ENCODE data around the gene BRMS1.
A peak's percentile ranks its signal among the peaks of the same experiment; 100 is the strongest.
"Not testable (repeated sequence)": the region's sequence is repeated elsewhere in the genome, so short reads cannot be mapped to it uniquely, and the experiment has no call there.

The BRMS1 gene, protein sequence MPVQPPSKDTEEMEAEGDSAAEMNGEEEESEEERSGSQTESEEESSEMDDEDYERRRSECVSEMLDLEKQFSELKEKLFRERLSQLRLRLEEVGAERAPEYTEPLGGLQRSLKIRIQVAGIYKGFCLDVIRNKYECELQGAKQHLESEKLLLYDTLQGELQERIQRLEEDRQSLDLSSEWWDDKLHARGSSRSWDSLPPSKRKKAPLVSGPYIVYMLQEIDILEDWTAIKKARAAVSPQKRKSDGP

DNA sequence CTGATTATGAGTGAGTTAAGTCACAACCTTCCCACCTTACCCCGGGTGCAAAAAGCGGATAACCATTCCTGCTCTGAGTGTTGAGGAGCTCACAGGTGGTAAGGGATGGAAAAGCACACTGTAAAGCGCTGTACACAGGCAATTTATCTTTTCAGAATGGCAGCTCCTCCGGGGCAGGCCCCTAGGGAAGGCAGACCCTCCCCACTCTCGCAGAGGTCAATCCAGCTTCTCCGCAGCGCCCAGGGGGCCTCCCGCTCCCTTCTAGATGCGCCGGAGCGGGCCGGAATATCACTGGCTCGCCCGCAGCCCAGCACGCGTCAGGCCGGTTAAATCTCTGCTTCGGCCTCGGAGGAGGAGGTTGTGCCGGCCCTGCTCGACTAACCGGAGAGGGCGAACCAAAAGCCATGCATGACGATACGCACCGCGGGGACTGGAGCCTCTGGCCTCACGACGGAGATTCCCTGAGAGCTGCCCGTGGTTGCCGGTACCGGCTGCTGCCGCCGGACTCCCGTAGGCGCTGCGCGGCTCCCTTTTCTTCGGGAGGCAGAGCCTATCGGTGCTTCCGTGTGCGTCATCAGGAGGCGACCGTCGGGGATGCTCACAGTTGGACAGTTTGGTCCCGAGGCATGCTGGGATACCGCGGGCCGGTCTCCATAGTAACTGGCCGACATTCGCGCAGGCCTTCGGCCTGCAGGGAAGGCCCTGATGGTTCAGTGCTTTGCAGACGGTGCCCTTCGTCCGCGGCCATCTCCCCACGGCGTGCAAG, at the start of gene BRMS1:
BRMS1 (minus strand) TSS at position 555 of the 766 bp plus-strand sequence. CDS start 2,870 bp downstream, outside the sequence.
- peak within 1 kb of the TSS; percentile 79 for H3K9ac ChIP-seq (ENCODE audit: low read length)
- peak within 1 kb of the TSS; percentile 44 for H3K27ac ChIP-seq (ENCODE audit: low read length)
- H3K4me1 ChIP-seq (ENCODE audit: control insufficient read depth, low read depth, low read length), result peaks cover 9% of the 10 kb centered on the region

DNA sequence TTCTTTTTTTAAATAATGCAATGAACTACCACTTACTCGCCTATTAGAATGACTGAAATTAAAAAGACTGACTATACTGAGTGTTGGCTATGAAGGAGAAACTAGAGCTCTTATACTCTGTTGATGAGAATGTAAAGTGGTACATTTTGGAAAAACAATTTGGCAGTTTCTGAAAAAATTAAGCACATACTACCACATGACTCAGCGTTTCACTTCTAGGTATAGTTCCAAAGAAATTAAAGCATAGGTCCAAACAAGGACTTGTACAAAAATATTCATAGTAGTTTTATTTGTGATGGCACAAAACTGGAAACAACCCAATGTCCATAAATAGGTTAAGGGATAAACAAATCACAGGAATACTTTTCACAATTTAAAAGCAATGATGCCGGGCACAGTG, 49.0 kb upstream of the BRMS1 start:
- no peaks in the 10 kb centered on the region for H3K36me3 ChIP-seq (ENCODE audit: control insufficient read depth, low read depth, low read length)
- no peaks in the 10 kb centered on the region for H3K9me3 ChIP-seq (ENCODE audit: control insufficient read depth, low read depth, low read length)
- H3K27me3 ChIP-seq (ENCODE audit: control insufficient read depth, insufficient read depth, low read length), result no peaks in the 10 kb centered on the region
- H3K4me3 ChIP-seq (ENCODE audit: low read length), result no peak overlapping the region
- H3K27ac ChIP-seq (ENCODE audit: low read length), result no peak overlapping the region
- no peak overlapping the region for H3K9ac ChIP-seq (ENCODE audit: low read length)
- no peaks in the 10 kb centered on the region for H3K4me1 ChIP-seq (ENCODE audit: control insufficient read depth, low read depth, low read length)

More for the DNA sequence above, at the start of gene BRMS1:
- Histone ChIP-seq H3K9me3 (ENCODE audit: control insufficient read depth, low read depth, low read length) (no peaks in the 10 kb centered on the region), H3K4me3 (ENCODE audit: low read length) (peak within 1 kb of the TSS; percentile 97), H3K36me3 (ENCODE audit: control insufficient read depth, low read depth, low read length) (peaks cover 8% of the 10 kb centered on the region), H3K27me3 (ENCODE audit: control insufficient read depth, insufficient read depth, low read length) (peaks cover 10% of the 10 kb centered on the region)

DNA sequence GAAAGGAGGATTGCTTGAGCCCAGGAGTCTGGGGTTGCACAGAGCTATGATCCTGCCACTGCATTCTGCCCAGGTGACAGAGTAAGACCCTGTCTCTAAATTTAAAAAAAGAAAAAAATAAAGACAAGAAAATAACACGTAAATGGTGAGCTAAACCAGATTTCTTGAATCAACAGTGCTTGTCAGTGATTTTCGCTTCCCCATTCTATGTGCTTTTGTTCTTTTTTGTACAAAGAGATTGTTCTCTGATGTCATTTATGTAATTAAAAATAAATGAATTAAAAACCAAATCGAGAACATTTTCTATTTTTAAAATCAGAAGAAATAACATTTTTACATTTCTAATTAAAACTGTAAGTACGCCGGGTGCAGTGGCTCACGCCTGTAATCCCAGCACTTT, 46.4 kb upstream of the BRMS1 start:
- H3K4me1 ChIP-seq (ENCODE audit: control insufficient read depth, low read depth, low read length), result peaks cover 3% of the 10 kb centered on the region
- no peaks in the 10 kb centered on the region for H3K9me3 ChIP-seq (ENCODE audit: control insufficient read depth, low read depth, low read length)
- H3K4me3 ChIP-seq (ENCODE audit: low read length), result no peak overlapping the region
- peaks cover 8% of the 10 kb centered on the region for H3K27me3 ChIP-seq (ENCODE audit: control insufficient read depth, insufficient read depth, low read length)
- H3K27ac ChIP-seq (ENCODE audit: low read length), result no peak overlapping the region
- no peaks in the 10 kb centered on the region for H3K36me3 ChIP-seq (ENCODE audit: control insufficient read depth, low read depth, low read length)
- H3K9ac ChIP-seq (ENCODE audit: low read length), result no peak overlapping the region

DNA sequence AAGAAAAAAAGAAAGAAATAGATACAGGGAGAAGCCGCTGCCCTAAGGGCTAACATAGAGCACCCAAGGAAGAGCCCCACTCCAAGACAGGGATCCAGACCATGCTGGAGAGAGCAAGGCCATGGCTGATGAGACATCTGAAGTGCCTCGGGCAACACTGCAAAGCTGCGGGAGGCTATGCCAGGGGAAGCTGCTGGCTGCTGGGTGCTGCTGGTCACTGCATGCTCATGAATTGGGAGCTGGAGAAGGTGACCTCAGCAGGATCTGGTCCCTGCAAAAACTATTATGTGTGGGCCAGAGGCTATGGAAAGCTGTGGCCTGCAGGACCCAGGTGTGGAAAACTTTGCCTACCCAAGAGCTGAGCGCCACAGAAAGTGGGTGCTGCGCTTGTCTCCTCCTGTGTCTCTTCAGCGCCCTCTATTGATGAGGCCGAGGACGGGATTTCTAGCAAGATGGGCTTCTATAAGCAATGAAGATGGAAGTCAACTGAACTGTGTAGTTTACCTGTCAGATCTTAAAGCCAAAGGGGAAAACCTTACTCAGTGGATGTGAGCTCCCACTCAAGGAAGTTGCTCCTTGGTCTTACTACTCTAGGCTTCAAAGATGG, 44.0 kb upstream of the BRMS1 start:
- Histone ChIP-seq H3K4me1 (ENCODE audit: control insufficient read depth, low read depth, low read length) (peaks cover 4% of the 10 kb centered on the region), H3K4me3 (ENCODE audit: low read length) (no peak overlapping the region), H3K27ac (ENCODE audit: low read length) (no peak overlapping the region), H3K9ac (ENCODE audit: low read length) (no peak overlapping the region), H3K9me3 (ENCODE audit: control insufficient read depth, low read depth, low read length) (no peaks in the 10 kb centered on the region), H3K27me3 (ENCODE audit: control insufficient read depth, insufficient read depth, low read length) (peaks cover 9% of the 10 kb centered on the region), H3K36me3 (ENCODE audit: control insufficient read depth, low read depth, low read length) (no peaks in the 10 kb centered on the region)

DNA sequence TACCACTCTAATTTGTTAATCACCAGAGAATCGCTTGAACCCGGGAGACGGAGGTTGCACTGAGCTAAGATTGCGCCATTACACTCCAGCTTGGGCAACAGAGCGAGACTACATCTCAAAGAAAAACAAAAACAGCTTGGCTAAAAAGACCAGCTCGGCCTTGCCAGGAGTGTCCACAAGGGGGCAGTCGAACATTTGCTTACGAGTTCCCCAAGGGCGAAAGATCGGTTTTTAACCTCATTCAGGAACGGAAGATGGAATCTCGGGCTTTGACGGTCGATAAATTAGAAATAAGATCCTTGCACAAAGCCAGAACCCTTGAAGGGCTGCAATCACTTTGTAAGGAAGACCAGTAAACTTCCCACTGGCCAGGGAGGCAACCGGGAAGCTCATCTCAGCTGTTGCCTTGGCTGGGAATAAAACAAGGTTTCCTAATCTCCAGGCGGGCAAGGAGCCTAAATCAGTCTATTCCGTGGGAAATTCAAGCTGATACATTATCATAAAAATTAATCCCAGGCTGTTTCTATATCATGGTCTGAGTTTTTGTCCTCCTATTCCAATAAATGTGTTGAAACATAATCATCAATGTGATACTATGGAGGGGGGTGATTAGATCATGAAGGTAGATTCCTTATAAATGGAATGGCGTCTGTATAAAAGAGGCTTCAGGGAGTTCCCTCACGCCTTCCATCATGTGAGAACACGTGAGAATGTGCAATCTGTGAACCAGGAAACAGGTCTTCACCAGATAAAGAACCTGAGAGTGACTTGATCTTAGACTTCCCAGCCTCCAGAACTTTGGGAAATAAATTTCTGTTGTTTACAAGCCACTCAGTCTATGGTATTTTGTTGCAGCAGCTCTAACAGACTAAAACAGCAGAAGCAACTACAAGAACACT, 41.5 kb upstream of the BRMS1 start:
- no peaks in the 10 kb centered on the region for H3K9me3 ChIP-seq (ENCODE audit: control insufficient read depth, low read depth, low read length)
- H3K4me3 ChIP-seq (ENCODE audit: low read length), result peak overlapping the region; percentile 34
- no peaks in the 10 kb centered on the region for H3K36me3 ChIP-seq (ENCODE audit: control insufficient read depth, low read depth, low read length)
- peaks cover 4% of the 10 kb centered on the region for H3K4me1 ChIP-seq (ENCODE audit: control insufficient read depth, low read depth, low read length)
- H3K27ac ChIP-seq (ENCODE audit: low read length), result no peak overlapping the region
- peak overlapping the region; percentile 26 for H3K9ac ChIP-seq (ENCODE audit: low read length)
- H3K27me3 ChIP-seq (ENCODE audit: control insufficient read depth, insufficient read depth, low read length), result peaks cover 9% of the 10 kb centered on the region

DNA sequence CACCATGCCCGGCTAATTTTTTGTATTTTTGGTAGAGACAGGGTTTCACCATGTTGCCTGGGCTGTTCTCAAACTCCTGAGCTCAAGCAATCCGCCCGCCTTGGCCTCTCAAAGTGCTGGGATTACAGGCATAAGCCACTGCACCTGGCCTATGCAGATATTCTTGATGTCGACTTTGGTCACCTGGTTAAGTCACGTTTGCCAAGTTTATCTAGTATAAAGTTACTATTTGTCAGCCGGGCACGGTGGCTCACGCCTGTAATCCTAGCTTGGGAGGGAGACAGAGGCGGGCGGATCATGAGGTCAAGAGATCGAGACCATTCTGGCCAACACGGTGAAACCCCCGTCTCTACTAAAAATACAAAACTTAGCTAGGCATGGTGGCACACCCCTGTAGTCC, 39.4 kb upstream of the BRMS1 start:
- not testable (repeated sequence) for H3K27ac ChIP-seq (ENCODE audit: low read length); H3K4me1 ChIP-seq (ENCODE audit: control insufficient read depth, low read depth, low read length); H3K36me3 ChIP-seq (ENCODE audit: control insufficient read depth, low read depth, low read length); H3K4me3 ChIP-seq (ENCODE audit: low read length); H3K9ac ChIP-seq (ENCODE audit: low read length); H3K9me3 ChIP-seq (ENCODE audit: control insufficient read depth, low read depth, low read length); H3K27me3 ChIP-seq (ENCODE audit: control insufficient read depth, insufficient read depth, low read length)

DNA sequence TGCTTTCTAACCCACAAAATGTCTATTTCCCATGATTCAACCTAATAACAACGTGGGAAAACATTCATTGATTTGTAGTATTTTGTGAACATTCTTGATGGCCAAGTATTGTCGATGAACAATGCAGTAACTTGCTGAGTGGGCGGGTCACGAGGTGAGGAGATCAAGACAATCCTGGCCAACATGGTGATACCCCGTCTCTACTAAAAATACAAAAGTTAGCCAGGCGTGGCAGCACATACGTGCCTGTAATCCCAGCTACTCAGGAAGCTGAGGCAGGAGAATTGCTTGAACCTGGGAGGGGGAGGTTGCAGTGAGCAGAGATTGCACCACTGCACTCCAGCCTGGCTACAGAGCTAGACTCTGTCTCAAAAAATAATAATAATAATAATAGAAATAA, 35.4 kb upstream of the BRMS1 start:
- not testable (repeated sequence) for H3K4me3 ChIP-seq (ENCODE audit: low read length); H3K9ac ChIP-seq (ENCODE audit: low read length); H3K27ac ChIP-seq (ENCODE audit: low read length); H3K36me3 ChIP-seq (ENCODE audit: control insufficient read depth, low read depth, low read length); H3K27me3 ChIP-seq (ENCODE audit: control insufficient read depth, insufficient read depth, low read length); H3K4me1 ChIP-seq (ENCODE audit: control insufficient read depth, low read depth, low read length); H3K9me3 ChIP-seq (ENCODE audit: control insufficient read depth, low read depth, low read length)

DNA sequence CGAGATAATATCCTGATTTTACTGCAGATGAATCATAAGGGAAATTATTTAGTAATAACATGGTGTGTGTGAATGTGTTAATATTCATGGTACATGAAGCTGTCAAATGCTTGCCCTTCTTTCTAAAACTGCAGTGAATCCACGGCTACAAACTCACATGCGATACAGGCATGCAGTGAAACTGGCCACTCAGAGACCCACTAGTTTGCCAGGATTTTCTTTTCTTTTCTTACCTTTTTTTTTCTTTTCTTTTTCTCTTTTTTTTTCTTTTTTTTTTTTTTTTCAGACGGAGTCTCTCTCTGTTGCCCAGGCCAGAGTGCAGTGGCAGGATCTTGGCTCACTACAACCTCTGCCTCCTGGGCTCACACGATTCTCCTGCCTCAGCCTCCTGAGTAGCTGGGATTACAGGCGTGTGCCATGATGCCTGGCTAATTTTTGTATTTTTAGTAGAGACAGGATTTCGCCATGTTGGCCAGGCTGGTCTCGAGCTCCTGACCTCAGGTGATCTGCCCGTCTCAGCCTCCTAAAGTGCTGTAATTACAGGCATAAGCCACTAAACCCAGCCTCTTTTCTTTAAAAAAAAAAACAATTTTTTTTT, 28.9 kb upstream of the BRMS1 start:
- not testable (repeated sequence) for H3K27me3 ChIP-seq (ENCODE audit: control insufficient read depth, insufficient read depth, low read length); H3K4me3 ChIP-seq (ENCODE audit: low read length); H3K27ac ChIP-seq (ENCODE audit: low read length); H3K9me3 ChIP-seq (ENCODE audit: control insufficient read depth, low read depth, low read length); H3K9ac ChIP-seq (ENCODE audit: low read length); H3K36me3 ChIP-seq (ENCODE audit: control insufficient read depth, low read depth, low read length)
- peaks cover 18% of the 10 kb centered on the region for H3K4me1 ChIP-seq (ENCODE audit: control insufficient read depth, low read depth, low read length)

DNA sequence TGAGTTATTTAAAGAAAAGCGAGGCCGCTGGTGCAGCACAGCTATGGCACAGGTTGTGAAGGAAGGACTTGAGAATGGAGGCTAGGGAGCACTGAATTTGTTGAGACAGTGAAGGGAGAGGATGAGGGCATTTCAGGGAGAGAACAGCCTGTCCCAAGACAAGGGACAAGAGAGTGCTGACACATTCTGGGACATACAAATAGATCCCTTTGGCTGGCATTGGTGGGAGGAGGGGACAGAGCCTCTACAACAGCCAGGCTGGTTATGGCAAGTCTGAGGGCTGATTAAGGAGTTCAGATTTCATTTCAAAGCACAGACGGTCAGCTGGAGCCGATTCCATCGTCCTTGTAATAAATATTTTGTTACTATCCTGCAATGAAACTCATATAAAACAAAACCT, 28.4 kb upstream of the BRMS1 start:
- Histone ChIP-seq H3K4me1 (ENCODE audit: control insufficient read depth, low read depth, low read length) (peaks cover 18% of the 10 kb centered on the region), H3K4me3 (ENCODE audit: low read length) (no peak overlapping the region), H3K36me3 (ENCODE audit: control insufficient read depth, low read depth, low read length) (peaks cover 11% of the 10 kb centered on the region), H3K9ac (ENCODE audit: low read length) (no peak overlapping the region), H3K9me3 (ENCODE audit: control insufficient read depth, low read depth, low read length) (no peaks in the 10 kb centered on the region), H3K27ac (ENCODE audit: low read length) (no peak overlapping the region), H3K27me3 (ENCODE audit: control insufficient read depth, insufficient read depth, low read length) (no peaks in the 10 kb centered on the region)

DNA sequence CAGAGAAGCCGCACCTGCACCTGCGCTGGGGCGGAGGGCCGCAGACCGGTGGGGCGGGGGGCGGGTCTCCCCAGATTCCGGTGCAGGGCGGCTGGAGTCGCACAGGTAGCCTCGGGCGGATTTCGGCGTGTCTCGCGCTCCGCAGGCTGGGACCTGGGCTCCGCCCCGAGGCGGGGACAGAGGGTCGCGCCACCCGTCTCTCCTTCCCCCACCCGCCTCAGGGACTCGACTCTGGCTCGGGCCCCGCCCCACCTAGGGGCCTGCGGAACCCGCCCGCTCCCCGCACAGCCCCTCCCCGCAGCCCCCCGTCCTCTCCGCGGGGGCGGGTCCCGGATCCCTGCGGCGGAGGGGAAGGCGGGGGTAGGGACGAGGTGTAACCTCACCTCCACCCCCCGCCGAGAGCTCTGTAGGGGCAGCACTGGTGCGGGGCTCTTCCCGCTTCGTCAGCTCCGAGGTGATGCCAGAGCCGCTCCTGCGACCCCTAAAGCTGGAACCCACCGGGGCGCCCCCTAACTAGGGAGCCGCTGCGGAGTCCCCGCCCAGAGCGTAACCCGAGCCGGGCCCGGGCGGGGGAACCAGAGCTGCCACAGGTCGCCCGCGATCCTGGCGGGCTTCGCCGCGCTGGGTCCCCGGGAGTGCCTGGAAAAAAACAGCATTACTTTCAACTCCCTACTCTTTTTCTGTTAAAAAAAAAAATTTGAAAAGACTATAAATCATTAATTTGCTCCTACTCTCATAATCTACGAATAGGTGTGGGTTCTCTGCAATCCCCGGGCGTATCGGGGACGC, 26.9 kb upstream of the BRMS1 start, which contains the start of gene SLC29A2:
SLC29A2 (minus strand) TSS at position 134 of the 789 bp plus-strand sequence. CDS start 169 bp downstream, outside the sequence.
- Histone ChIP-seq H3K36me3 (ENCODE audit: control insufficient read depth, low read depth, low read length) (peaks cover 25% of the 10 kb centered on the region), H3K9ac (ENCODE audit: low read length) (peak within 1 kb of the TSS; percentile 96), H3K9me3 (ENCODE audit: control insufficient read depth, low read depth, low read length) (no peaks in the 10 kb centered on the region), H3K27me3 (ENCODE audit: control insufficient read depth, insufficient read depth, low read length) (no peaks in the 10 kb centered on the region), H3K4me3 (ENCODE audit: low read length) (peak within 1 kb of the TSS; percentile 99), H3K4me1 (ENCODE audit: control insufficient read depth, low read depth, low read length) (peaks cover 18% of the 10 kb centered on the region), H3K27ac (ENCODE audit: low read length) (peak within 1 kb of the TSS; percentile 93)
